Measurements from ENCODE around the gene SLC1A4.
"Not testable (repeated sequence)": the region's sequence is repeated elsewhere in the genome, so short reads cannot be mapped to it uniquely, and the experiment has no call there.

The SLC1A4 gene

DNA sequence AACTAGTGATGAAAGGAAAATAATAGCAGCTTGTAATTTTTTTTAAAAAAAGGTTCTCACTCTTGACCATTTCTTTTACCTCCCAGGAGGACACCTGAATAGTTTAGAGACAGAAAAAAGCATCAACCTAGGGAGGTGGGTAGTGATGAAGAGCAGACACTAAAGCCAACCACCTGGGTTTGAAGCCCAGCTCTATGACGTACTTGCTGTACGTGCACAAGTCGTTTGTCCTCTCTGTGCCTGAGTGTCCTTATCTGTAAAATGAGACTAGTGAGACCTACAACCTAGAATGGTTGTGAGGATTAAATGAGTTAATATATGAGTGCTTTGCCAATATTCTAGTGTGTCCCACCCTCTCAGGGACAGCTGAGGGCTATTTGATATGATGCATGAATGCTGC is 5.8 kb downstream of the SLC1A4 start:
- DNase-seq, result no peak

DNA sequence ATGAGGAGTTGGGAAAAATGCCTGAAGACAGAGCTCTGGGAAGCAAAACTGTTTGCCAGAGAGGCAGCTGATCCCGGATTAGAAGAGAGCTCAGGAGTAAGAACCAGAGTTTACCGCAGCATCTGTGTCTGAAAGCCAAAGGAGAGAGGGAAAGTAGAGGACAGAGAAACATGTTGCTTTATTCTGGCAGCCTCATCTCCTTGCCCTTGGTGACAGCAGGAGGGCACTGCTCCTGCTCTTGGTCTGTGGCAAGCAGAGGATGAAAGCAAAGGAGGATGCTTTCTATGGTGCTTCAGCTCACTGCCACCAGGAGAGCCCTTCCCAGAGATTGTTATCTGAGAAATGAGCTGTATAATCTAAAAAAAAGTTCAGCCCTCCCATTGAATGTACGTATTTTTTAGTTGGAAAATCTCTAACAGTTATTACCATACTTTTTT is 7.7 kb downstream of the SLC1A4 start:
- no peak for DNase-seq

DNA sequence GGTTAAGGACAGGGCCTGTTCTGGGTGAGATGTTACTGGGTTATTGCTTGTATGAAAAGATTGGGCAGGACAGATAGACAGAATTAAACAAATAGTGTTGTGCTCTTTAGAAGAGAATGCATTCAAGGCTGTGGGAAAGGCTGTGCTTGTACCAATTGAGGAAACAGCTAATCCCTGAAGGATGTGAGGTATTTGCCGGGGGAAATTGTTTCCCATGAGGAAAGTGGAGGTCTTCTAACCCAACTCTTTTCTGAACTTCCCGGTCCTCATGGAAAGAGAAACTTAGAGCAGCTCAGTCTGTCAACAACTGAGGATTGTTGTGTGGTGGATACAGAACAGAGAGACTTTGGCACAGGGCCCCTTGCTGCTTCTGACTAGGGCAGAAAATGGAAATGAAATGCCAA is 9.5 kb downstream of the SLC1A4 start:
- no peak for DNase-seq

DNA sequence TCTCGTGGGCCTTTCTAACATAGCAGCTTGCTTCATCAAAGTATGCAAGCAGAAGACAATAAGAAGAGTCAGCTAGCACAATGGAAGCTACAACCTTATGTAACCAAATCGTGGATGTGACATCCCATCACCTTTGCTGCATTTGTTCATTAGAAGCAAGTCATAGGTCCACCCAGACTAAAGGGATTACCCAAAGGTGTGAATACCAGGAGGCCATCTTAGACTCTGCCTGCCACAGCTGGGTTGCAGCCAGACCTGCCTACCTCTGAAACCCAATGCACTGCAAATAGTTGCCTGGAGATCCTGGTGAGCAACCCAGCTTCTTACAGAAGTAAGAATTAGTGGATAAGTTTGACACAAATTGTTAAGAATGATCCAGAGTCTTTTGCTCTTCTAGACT is 10.6 kb downstream of the SLC1A4 start:
- no peak for DNase-seq

DNA sequence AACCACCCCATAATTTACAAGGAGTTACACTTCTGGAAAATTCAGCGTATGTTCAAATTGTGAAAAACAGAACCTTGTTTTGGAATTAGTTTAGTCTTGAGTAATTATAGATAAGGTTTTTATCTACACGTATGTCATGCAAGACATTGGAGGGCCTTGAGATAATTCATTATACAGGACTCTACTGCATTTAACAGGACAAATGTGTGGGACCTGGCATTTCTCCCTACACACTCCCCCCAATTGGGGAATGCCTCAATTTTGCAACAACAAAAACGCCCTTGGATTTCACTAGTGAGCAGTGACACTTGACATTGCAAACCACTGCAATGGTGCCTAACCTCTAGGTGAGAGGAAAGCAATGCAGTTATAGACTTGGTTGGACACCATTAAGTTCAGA is 11.4 kb downstream of the SLC1A4 start:
- DNase-seq, result no peak

DNA sequence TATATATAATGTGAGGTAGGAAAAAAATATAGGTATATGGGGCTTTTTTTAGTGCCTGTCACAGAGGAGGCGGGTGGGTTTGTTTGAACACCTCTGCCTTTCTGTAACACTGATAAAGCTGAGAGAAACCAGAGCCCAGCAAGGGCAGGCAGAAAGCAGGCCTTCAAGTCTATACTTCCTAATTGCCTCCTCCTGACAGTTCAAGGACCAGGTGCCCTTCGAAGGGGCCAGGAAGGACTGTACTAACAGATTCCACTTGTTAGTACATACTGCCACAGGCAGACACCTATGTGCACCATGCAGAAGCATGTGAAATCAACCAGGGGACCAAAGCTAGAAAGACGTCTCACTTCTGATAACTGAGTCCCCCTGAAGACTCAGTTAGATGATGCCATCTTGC is 13.8 kb downstream of the SLC1A4 start:
- no peak for DNase-seq

DNA sequence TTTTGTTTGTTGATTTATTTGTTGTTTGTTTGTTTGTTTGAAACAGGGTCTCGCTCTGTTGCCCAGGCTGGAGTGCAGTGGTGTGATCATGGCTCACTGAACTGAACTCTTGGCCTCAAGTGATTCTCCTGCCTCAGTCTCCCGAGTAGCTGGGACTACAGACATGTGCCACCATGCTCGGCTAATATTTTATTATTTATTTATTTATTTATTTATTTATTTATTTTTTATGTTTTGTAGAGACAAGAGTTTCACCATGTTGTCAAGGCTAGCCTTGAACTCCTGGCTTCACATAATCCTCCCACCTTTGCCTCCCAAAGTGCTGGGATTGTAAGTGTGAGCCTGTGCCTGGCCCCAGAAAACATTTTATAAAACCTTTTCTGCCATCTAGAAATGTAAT is 15.0 kb downstream of the SLC1A4 start:
- DNase-seq, result not testable (repeated sequence)

DNA sequence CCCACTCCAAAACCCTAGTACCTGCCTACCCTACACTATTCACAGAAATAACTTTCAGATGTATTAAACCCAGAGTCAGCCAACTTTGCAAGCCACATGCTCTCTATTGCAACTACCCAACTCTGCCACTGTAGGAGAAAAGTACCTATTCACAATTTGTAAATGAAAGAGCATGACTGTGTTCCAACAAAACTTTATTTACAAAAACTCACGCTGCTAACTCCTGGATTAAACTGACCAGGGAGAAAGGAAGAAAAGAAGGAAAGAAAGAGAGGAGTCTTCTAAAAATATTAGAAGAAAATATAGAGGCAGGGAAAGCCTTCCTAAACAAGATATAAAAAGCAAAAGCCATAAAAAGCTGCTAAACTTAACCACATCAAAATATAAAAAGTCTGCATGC is 24.6 kb downstream of the SLC1A4 start:
- no peak for DNase-seq

DNA sequence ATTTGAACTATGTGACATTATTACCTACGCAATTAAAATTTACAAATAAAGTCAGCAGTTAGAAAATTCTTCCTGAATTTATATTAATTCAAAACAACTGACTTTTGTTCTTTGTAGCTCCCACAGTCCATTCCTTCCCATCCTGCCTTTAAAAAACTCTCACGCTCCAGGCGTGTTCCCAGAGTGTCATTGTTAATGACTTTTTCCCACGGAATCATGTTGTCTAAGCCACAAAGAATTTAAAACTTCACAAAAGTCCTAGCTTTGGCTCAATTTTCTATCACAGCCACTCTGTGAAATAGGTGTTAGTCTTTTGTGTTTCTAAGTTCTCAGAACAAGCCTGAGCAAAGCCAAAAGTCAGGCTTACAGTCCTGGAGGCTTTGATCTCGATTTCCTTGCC is 26.5 kb downstream of the SLC1A4 start:
- no peak for DNase-seq

DNA sequence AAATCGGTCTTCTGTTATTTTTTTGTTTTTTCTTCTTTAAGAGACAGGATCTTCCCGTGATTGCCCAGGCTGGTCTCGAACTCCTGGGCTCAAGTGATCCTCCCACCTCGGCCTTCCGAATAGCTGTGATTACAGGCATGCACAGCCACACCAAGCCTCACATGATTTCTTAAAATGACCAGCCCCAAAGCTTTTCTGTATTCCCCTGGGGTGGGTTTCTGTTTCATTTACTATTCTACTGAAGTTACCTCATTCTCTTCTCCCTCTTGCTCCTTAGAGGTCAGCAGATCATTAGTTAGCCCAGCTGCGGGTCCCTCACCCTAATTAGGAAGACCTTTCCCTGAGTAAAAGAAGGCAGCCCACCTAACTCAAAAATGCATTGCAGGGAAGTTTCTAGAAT is 27.6 kb downstream of the SLC1A4 start:
- DNase-seq, result no peak

DNA sequence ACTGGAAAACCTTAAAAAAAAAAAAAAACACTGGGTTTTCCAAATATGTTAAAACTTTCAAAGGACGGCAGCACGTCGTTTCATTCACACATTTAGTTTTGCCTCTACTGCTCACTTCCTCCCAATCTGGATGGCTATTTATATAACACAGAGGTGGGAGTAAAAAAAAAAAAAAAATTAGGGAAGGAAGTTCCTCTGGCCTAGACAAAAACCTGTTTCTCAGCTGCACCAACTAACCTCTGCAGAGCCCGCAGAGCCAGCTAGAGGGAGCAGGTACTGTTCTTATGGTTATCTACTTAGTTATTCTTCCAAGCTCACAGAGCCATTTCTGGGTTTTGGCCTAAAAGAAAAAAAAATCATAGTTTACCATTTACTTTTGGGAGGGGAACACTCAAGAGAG is 28.1 kb downstream of the SLC1A4 start:
- no peak for DNase-seq

DNA sequence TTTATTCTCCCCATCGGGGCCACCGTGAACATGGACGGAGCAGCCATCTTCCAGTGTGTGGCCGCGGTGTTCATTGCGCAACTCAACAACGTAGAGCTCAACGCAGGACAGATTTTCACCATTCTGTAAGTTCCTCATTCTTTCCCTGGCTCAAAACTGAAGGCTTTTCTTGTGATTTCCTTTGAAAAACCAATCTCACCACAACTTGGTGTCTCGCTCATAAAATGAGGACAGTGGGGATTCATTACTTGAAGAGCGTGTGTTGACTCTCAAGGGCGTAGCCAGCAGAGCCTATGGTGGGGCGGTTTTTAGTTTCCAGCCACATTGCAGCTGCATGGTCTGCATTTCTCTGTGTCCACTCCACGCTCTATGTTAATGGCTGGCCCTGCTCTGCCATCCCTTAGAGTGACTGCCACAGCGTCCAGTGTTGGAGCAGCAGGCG is 29.0 kb downstream of the SLC1A4 start:
- no peak for DNase-seq

DNA sequence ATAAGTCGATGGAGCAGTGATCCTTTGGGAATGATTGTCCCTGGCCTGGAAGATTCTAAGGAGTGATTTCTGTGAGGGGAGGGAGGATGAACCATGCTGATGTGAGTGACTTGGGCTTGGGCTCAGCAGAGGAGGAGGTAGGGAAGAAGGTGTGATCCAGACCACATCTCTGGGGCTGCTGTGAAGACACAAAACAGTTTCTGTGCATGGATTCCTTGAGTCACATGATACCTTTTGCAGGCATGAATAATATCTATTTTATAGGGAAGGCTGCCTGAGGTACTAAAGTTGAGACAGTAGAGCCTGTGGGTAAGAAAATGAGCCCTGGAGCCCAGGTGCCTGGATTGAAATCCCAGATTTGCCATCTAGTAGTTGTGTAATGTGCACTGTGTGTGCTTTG is 29.8 kb downstream of the SLC1A4 start:
- DNase-seq, result no peak

DNA sequence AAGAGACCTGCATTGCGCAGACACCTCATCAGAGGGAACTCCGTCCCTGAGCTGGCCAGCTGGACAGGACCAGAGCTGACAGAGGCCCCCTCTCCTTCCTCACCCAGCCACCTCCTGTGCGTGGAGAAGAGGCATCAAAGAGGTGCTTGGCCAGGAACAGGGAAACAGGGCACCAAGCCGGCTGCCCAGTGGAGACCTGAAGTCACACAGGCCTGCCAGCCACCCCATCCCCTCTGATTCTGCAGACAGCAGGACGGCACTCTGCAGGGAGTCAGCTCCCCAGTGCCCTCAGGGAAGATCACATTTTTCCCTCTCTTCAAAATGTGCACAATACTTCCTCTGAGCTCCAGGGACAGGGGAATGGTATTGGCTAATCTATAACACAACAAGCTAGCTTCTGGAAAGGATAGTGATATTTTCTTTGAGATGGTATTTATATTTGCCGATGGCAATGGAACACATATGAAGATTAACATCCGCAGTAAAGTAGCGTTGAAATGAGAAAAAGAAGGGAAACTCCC is 30.5 kb downstream of the SLC1A4 start:
- no peak for DNase-seq

DNA sequence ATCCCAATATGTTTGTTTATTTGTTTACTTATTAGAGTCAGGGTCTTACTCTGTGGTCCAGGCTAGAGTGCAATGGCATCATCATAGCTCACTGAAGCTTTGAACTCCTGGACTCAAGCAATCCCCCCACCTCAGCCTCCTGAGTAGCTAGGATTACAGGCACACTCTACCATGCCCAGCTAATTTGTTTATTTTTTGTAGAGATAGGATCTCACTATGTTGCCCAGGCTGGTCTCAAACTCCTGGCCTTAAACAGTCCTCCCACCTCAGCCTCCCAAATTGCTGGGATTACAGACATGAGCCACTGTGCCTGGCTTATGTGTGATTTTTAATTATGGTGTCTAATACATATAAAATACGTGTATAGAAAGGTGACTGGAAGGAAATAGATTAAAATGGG is 31.1 kb downstream of the SLC1A4 start:
- not testable (repeated sequence) for DNase-seq

DNA sequence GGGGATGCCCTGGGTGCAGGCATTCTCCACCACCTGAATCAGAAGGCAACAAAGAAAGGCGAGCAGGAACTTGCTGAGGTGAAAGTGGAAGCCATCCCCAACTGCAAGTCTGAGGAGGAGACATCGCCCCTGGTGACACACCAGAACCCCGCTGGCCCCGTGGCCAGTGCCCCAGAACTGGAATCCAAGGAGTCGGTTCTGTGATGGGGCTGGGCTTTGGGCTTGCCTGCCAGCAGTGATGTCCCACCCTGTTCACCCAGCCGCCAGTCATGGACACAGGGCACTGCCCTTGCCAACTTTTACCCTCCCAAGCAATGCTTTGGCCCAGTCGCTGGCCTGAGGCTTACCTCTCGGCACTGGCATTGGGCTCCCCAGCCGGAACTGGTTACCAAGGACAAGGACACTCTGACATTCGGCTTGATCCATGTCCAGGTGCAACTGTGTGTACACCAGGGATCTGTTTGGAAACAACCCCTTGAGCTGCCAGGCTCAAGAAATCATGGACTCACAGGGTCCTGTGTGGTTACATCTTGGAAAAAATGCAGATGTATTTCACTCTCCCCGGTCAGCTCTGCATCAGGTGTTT is 31.8 kb downstream of the SLC1A4 start:
- DNase-seq, result no peak

DNA sequence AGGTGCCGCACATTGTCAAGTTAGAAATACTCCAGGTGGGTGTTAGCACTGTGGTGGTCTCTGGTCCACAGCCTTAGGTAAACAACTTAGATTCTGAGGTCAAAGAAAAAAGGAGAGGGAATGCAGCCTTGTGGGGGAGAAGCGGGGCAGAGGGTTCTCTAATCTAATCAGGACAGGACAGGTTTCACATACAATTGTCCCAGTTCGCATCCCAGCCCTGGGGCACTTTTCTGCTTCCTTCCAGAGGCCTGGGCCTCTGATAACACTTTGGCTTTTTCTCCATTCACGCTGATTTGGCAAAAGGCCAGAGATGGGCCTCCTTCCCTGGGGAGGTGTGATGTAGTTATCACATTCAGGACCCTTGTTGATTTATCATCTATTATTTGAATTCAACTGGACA is 32.5 kb downstream of the SLC1A4 start:
- DNase-seq, result no peak

DNA sequence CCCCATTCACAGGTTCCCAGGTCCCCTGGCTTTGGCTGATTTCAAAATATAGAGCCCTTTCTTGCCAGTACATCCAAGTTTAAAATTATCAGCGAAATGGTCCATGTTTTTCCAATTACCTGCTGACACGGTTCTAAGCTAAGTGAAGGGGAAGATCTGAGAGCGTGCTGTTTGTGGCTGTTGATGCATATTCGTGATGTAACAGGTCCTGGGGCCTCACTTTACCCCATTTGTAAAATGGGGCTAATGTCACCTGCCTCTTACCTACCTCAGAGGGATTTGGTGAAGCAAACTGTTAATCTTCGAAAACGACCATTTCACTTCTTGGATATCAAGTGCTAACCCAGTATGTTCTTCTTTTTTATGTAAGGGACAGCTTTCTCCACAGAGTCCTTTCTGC is 33.0 kb downstream of the SLC1A4 start:
- DNase-seq, result no peak

DNA sequence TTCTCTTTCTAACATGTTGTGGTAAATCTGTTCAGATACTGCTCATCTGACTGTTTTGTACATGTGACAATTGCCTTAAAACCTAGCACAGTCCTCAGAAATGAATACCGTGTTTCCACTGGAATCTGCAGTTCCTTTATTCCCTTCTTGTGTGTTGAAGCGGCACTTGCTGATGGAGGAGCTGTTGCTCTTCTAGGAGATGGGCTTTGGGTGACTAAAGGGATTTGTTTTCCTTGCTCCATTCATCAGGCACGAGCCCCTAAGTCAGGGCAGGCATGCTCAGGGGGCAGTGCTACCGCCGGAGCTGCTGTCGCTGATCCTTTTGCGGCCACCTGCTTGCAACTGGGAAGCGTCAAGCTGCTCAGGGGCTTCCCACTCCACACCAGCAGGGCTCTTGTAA is 34.5 kb downstream of the SLC1A4 start:
- DNase-seq, result no peak

DNA sequence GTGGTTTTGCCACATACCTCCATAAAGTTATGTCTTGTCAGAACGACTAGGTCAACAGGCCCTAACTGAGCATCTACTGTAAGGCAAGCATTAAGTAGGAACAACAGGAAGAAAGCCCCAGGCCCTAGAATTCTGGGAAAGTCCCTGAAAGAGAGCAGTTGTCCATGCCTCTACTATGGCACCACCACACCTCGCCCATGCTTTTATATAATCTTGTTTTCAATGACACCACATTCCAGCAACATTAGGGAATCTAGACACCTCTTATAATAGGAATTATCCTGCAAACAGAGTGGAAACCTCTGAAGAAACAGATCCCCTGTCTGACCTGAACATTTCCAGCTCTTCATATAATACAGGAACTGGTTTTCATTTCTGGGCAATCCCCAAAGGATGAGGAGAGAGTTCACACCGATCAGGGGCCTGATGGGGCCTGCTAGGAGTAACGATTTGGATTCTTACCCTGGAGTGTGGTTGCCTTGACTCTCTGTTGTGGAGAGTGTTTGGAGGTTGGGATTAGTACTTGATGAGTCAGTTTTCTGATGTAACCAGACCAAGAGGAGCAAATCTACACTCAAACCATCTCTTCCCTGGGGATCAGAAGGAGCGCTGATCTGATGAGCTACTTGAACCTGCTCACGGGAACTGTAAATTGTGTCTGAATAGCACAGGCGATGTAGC is 35.1 kb downstream of the SLC1A4 start:
- DNase-seq, result no peak

DNA sequence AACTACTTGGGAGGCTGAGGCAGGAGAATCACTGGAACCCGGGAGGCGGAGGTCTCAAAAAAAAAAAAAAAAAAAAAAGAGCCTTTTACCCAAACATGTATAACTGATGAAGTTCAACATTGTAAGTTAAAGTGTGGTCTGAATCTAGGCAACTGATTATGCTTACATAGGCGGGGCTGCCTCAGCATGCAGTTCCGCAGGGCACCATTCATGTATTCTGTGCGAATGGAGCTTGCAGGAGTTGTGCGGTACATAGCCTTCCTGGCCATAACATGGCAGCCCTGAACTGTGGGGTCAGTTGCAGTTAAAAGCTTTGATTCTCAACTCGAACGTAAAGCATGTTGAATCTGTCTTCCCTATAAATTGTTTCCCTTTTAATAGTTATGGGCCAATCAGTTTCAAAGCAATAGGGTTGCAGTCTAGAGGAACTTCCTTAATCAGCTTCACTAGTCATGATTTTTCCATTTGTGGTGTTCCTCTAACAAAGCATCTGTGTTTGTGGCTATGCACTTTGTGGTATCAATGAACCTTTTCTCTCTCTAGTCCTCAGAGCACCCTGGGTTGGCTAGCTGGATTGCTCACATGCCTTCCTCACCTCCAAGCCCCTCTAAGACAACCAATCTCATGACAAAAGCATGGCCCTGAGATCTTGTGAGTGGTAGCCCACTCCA is 36.4 kb downstream of the SLC1A4 start:
- DNase-seq, result no peak

DNA sequence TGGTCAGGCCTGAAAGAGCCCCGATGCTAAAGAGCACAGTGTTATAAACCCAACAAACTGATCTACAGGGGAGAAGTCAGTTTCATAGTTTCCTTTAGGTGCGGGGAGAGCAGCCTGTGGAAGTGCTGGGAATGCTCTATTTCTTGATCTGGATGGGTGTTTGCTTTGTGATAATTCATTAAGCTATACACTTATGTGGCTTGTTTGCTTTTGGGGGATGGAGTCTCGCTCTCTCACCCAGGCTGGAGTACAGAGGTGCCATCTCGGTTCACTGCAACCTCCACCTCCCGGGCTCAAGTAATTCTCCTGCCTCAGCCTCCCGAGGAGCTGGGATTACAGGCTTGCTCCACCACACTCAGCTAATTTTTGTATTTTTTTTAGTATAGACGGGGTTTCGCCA is 37.0 kb downstream of the SLC1A4 start:
- DNase-seq, result no peak

DNA sequence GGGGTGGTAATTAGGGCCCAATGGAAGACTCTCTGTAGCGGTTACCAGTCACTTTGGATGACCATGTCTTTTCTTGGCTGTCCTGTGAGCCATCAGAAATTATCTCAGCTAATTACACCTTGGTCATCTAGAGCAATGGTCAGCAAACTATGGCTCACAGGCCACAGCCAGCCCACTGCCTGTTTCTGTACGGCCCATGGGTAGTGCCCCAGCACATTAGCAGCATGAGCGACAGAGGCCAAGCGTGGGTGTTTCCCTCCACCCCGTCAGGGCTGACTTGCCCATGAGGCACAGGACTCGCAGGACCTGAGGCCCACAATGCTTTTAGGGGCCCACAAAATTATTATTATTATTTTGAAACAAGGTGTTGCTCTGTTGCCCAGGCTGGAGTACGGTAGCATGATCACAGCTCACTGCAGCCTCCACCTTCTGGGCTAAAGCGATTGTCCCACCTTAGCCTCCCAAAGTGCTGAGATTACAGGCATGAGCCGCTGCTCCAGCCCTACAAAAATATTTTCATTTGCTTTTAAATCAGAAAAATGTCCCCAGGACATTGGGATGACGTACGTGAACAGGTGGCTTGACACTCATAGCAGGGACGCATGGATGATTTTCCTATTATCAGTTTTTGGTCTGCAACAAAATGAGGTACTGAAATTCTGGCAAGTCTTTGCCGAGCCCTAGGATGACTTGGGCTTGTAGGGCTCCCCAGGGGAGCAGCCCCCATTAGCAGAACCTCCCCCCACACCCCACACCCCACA is 37.7 kb downstream of the SLC1A4 start:
- DNase-seq, result no peak

All from activated CD8-positive, alpha-beta memory T cell treated with anti-CD3 and anti-CD28 coated beads, Interleukin-2, amount 50 U/mL, for 48 hours (primary cell).